Measurements from ENCODE around the gene SLC5A4. TPM values are rescaled to one million over a fixed set of nuclear protein-coding genes. Genes with fewer than 3 reads are reported as not detected.

Gene SLC5A4
- total RNA-seq, 2 experiments from 2014 or later: not detected

DNA sequence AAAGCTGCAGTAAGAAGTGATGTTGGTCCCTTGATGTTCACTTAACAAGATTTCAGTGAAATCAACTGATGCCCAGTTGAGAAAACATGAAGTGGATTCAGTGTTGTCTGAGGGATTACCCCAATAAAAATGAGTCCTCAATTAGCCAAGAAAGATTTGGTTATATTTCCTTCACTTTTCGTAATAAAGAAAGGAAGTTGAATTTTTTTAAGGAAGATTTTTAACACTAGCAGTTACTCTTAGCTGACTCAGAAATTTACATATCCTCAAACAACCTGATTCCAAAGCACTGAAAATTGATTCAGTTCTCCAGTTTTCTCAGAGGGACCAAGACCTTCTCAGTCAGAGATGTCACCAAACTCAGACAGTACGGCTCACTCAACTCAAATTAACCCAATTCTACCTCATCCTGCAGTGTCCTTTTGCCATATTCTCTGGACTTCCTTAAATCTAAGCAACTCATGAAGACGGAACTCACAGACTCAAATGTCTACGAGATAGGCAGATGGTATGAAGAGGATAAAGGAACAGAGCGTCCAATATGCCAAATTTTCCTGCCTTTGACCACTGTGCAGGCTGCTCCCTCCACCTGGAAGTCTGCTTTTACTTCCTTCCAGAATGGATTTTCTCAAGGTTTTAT is 22.8 kb downstream of the SLC5A4 start:
- Histone ChIP-seq H3K9me3 (ENCODE audit: control insufficient read depth in 1 of 2, insufficient read depth in 1 of 2, low read length in 2 of 2) (no peaks in the 10 kb centered on the region), H3K4me1 (ENCODE audit: insufficient read depth, low read length) (no peaks in the 10 kb centered on the region), H3K36me3 (ENCODE audit: insufficient read depth, low read length) (no peaks in the 10 kb centered on the region), H3K4me3 (ENCODE audit: low read length) (no peak overlapping the region), H3K27me3 (ENCODE audit: control insufficient read depth in 1 of 2, insufficient read depth in 2 of 2, low read length in 2 of 2) (peaks cover 0 to 4% of the 10 kb centered on the region in 2 experiments), H3K27ac (ENCODE audit: low read depth in 1 of 2, low read length in 2 of 2) (no peak overlapping the region)
- Mint-ChIP-seq H3K4me1 (ENCODE audit: low read depth) (no peaks in the 10 kb centered on the region), H3K4me3 (no peak overlapping the region), H3K9me3 (no peaks in the 10 kb centered on the region), H3K27ac (no peak overlapping the region), H3K27me3 (peaks cover 28% of the 10 kb centered on the region), H3K36me3 (ENCODE audit: low read depth) (no peaks in the 10 kb centered on the region)
- ATAC-seq (ENCODE audit: poor library complexity): no peak
- CTCF ChIA-PET: no interaction called here
- DNase-seq: no peak
- intact Hi-C loops (cut with DNase I, micrococcal nuclease): no loop called here
- TF ChIP-seq CTCF (IDR thresholded peaks at IDR 0.05): no peak
- POLR2A ChIA-PET: no interaction called here

DNA sequence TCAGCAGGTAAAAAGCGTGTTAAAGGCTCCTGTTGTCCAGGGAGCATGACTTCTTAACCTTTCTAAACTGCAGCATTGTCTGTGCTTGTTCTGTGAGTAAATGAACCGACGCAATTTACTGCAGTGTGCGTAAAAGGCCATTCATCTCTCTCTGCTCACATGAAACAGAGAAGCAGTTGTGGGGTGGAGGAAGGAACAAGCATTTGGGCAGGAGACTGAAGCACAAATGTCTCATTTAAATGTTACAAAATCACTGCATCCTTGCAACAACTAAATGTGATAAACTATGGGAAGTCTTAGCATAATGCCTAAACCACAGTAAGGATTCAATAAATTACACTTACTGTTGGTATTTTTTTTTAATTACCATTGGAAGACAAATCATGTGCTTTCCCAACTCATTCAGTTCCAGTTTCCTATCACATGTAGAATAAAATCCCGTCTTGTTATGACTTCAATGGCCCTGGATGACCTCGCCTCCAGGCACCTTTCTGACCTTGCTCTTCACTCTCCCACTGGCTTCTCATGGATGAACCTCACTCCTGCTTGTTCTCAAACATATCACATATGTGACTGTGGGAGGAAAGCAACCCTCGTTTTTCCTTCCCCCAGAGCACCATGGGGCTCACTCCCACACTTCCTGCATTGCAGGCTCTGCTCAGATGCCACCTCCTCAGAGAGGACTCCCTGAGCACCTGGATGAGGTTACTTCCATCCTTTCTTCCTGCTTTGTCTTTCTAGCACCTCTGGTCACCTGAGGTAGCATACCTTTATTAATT is 28.6 kb downstream of the SLC5A4 start:
- CTCF ChIA-PET: no interaction called here
- H3K27ac Mint-ChIP-seq: no peak overlapping the region
- no peak overlapping the region for H3K4me3 Mint-ChIP-seq

DNA sequence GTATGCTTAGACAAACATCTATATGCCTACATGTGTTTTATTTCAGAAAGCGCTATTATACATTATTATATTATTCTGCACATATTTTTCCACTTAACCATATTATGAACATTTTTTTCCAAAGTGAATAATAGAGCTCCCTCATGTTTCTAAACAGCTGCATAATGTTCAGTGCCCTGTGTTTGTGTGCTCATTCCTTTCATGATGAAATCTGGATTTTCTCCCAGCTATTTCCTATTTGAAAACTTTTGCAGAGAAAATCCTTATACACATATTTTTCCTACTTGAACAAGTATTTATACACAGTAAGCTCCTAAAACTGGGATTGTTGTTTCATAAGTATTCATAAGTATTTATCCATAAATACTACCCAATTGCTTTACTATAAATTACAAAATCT is 32.2 kb downstream of the SLC5A4 start:
- Histone ChIP-seq H3K36me3 (ENCODE audit: insufficient read depth, low read length) (no peaks in the 10 kb centered on the region), H3K27me3 (ENCODE audit: control insufficient read depth in 1 of 2, insufficient read depth in 2 of 2, low read length in 2 of 2) (peaks cover 0 to 3% of the 10 kb centered on the region in 2 experiments), H3K27ac (ENCODE audit: low read depth in 1 of 2, low read length in 2 of 2) (no peak overlapping the region), H3K4me3 (ENCODE audit: low read length) (no peak overlapping the region), H3K9me3 (ENCODE audit: control insufficient read depth in 1 of 2, insufficient read depth in 1 of 2, low read length in 2 of 2) (no peaks in the 10 kb centered on the region), H3K4me1 (ENCODE audit: insufficient read depth, low read length) (no peaks in the 10 kb centered on the region)
- no peaks in the 10 kb centered on the region for H3K9me3 Mint-ChIP-seq
- ATAC-seq (ENCODE audit: poor library complexity) (no peak), DNase-seq (no peak)
- CTCF ChIA-PET: no interaction called here
- no peak overlapping the region for H3K27ac Mint-ChIP-seq
- POLR2A ChIA-PET: interaction anchor here (0.6 kb wide), 1 partner anchor 561 kb away, joined by 3 read pairs; the partner anchor contains the start of gene PISD
- H3K4me1 Mint-ChIP-seq (ENCODE audit: low read depth): no peaks in the 10 kb centered on the region
- H3K4me3 Mint-ChIP-seq: no peak overlapping the region
- TF ChIP-seq CTCF (IDR thresholded peaks at IDR 0.05): no peak
- H3K36me3 Mint-ChIP-seq (ENCODE audit: low read depth): no peaks in the 10 kb centered on the region
- intact Hi-C loops (cut with DNase I, micrococcal nuclease): no loop called here
- H3K27me3 Mint-ChIP-seq: peaks cover 22% of the 10 kb centered on the region

More for the DNA sequence above, 28.6 kb downstream of the SLC5A4 start:
- H3K9me3 Mint-ChIP-seq: no peaks in the 10 kb centered on the region
- no peaks in the 10 kb centered on the region for H3K36me3 Mint-ChIP-seq (ENCODE audit: low read depth)
- Histone ChIP-seq H3K4me1 (ENCODE audit: insufficient read depth, low read length) (no peaks in the 10 kb centered on the region), H3K36me3 (ENCODE audit: insufficient read depth, low read length) (no peaks in the 10 kb centered on the region), H3K27me3 (ENCODE audit: control insufficient read depth in 1 of 2, insufficient read depth in 2 of 2, low read length in 2 of 2) (peaks cover 0 to 3% of the 10 kb centered on the region in 2 experiments), H3K4me3 (ENCODE audit: low read length) (no peak overlapping the region), H3K9me3 (ENCODE audit: control insufficient read depth in 1 of 2, insufficient read depth in 1 of 2, low read length in 2 of 2) (no peaks in the 10 kb centered on the region), H3K27ac (ENCODE audit: low read depth in 1 of 2, low read length in 2 of 2) (no peak overlapping the region)
- H3K4me1 Mint-ChIP-seq (ENCODE audit: low read depth): no peaks in the 10 kb centered on the region
- no peak for TF ChIP-seq CTCF (IDR thresholded peaks at IDR 0.05)
- POLR2A ChIA-PET: no interaction called here
- ATAC-seq (ENCODE audit: poor library complexity): no peak
- no peak for DNase-seq
- peaks cover 23% of the 10 kb centered on the region for H3K27me3 Mint-ChIP-seq
- intact Hi-C loops (cut with DNase I, micrococcal nuclease): no loop called here
